Stimulated activated naive CD8-positive, alpha-beta T cell treated with anti-CD3 and anti-CD28 coated beads, Interleukin-15, Interleukin-2, amounts not matched to agents 100 ng/mL and 50 ng/mL, for 24 hours (primary cell): ENCODE results near the gene SLIT1.
"Not testable (repeated sequence)": the region's sequence is repeated elsewhere in the genome, so short reads cannot be mapped to it uniquely, and the experiment has no call there.

Source experiments
- H3K27ac Mint-ChIP-seq: one replicate; pipeline ENCODE4 v1.8.0; 2021; ENCODE audit warnings: mild to moderate bottlenecking, mixed read lengths
- H3K27me3 Mint-ChIP-seq: one replicate; pipeline ENCODE4 v1.8.0; 2021; ENCODE audit warnings: mixed read lengths
- H3K36me3 Mint-ChIP-seq: one replicate; pipeline ENCODE4 v1.8.0; 2021; ENCODE audit warnings: low read depth, mixed read lengths
- H3K4me1 Mint-ChIP-seq: one replicate; pipeline ENCODE4 v1.8.0; 2021; ENCODE audit warnings: low read depth, mixed read lengths
- H3K4me3 Mint-ChIP-seq: one replicate; pipeline ENCODE4 v1.8.0; 2021; ENCODE audit warnings: mild to moderate bottlenecking, mixed read lengths
- H3K9me3 Mint-ChIP-seq: one replicate; pipeline ENCODE4 v1.8.0; 2021; ENCODE audit warnings: mixed read lengths

The SLIT1 gene

GRCh38 chr10:97047083-97047736 is 138.5 kb downstream of the SLIT1 start:
- Mint-ChIP-seq H3K27ac (no peak overlapping the region), H3K36me3 (no peaks in the 10 kb centered on the region), H3K4me1 (peaks cover 3% of the 10 kb centered on the region), H3K27me3 (peaks cover 11% of the 10 kb centered on the region), H3K4me3 (no peak overlapping the region), H3K9me3 (no peaks in the 10 kb centered on the region)

- Mint-ChIP-seq H3K27ac (no peak overlapping the region), H3K9me3 (no peaks in the 10 kb centered on the region), H3K27me3 (peaks cover 14% of the 10 kb centered on the region), H3K36me3 (no peaks in the 10 kb centered on the region), H3K4me3 (no peak overlapping the region), H3K4me1 (peaks cover 3% of the 10 kb centered on the region)
These were observed 139.2 kb downstream of the SLIT1 start for GRCh38 chr10:97046456-97047082.

GRCh38 chr10:97043563-97043855 is 142.2 kb downstream of the SLIT1 start:
- Mint-ChIP-seq H3K36me3 (no peaks in the 10 kb centered on the region), H3K27ac (no peak overlapping the region), H3K4me1 (no peaks in the 10 kb centered on the region), H3K9me3 (no peaks in the 10 kb centered on the region), H3K27me3 (peaks cover 3% of the 10 kb centered on the region), H3K4me3 (no peak overlapping the region)

GRCh38 chr10:97042716-97043562 is 142.8 kb downstream of the SLIT1 start:
- no peak overlapping the region for H3K4me3 Mint-ChIP-seq
- H3K4me1 Mint-ChIP-seq = peaks cover 3% of the 10 kb centered on the region
- no peaks in the 10 kb centered on the region for H3K9me3 Mint-ChIP-seq
- no peaks in the 10 kb centered on the region for H3K36me3 Mint-ChIP-seq
- H3K27ac Mint-ChIP-seq = no peak overlapping the region
- peaks cover 3% of the 10 kb centered on the region for H3K27me3 Mint-ChIP-seq

- Mint-ChIP-seq H3K27me3 (peaks cover 3% of the 10 kb centered on the region), H3K4me3 (no peak overlapping the region), H3K4me1 (peaks cover 5% of the 10 kb centered on the region), H3K27ac (no peak overlapping the region), H3K36me3 (no peaks in the 10 kb centered on the region), H3K9me3 (no peaks in the 10 kb centered on the region)
These were observed 143.7 kb downstream of the SLIT1 start for GRCh38 chr10:97042081-97042480.

GRCh38 chr10:97040706-97041105 is 145.1 kb downstream of the SLIT1 start:
- H3K9me3 Mint-ChIP-seq = no peaks in the 10 kb centered on the region
- peaks cover 7% of the 10 kb centered on the region for H3K27me3 Mint-ChIP-seq
- peaks cover 5% of the 10 kb centered on the region for H3K4me1 Mint-ChIP-seq
- H3K36me3 Mint-ChIP-seq = no peaks in the 10 kb centered on the region
- no peak overlapping the region for H3K27ac Mint-ChIP-seq
- H3K4me3 Mint-ChIP-seq = no peak overlapping the region

GRCh38 chr10:97040248-97040584 is 145.5 kb downstream of the SLIT1 start:
- Mint-ChIP-seq H3K4me1 (peaks cover 5% of the 10 kb centered on the region), H3K36me3 (no peaks in the 10 kb centered on the region), H3K9me3 (no peaks in the 10 kb centered on the region), H3K4me3 (no peak overlapping the region), H3K27ac (no peak overlapping the region), H3K27me3 (peaks cover 7% of the 10 kb centered on the region)

GRCh38 chr10:97039538-97040247 is 146.1 kb downstream of the SLIT1 start:
- H3K4me1 Mint-ChIP-seq = peaks cover 5% of the 10 kb centered on the region
- H3K9me3 Mint-ChIP-seq = no peaks in the 10 kb centered on the region
- no peak overlapping the region for H3K4me3 Mint-ChIP-seq
- H3K27me3 Mint-ChIP-seq = peaks cover 7% of the 10 kb centered on the region
- H3K36me3 Mint-ChIP-seq = no peaks in the 10 kb centered on the region
- no peak overlapping the region for H3K27ac Mint-ChIP-seq

- Mint-ChIP-seq H3K4me1 (peaks cover 5% of the 10 kb centered on the region), H3K27me3 (peaks cover 7% of the 10 kb centered on the region), H3K36me3 (no peaks in the 10 kb centered on the region), H3K9me3 (no peaks in the 10 kb centered on the region), H3K4me3 (no peak overlapping the region), H3K27ac (no peak overlapping the region)
These were observed 147.1 kb downstream of the SLIT1 start for GRCh38 chr10:97038688-97039087.

- H3K36me3 Mint-ChIP-seq = no peaks in the 10 kb centered on the region
- H3K4me1 Mint-ChIP-seq = peaks cover 5% of the 10 kb centered on the region
- H3K9me3 Mint-ChIP-seq = no peaks in the 10 kb centered on the region
- H3K27ac Mint-ChIP-seq = no peak overlapping the region
- peaks cover 7% of the 10 kb centered on the region for H3K27me3 Mint-ChIP-seq
- H3K4me3 Mint-ChIP-seq = peak overlapping the region; percentile 66
These were observed 148.1 kb downstream of the SLIT1 start for GRCh38 chr10:97037365-97038361.

- H3K27ac Mint-ChIP-seq = no peak overlapping the region
- no peaks in the 10 kb centered on the region for H3K36me3 Mint-ChIP-seq
- no peaks in the 10 kb centered on the region for H3K9me3 Mint-ChIP-seq
- peaks cover 4% of the 10 kb centered on the region for H3K27me3 Mint-ChIP-seq
- H3K4me3 Mint-ChIP-seq = no peak overlapping the region
- H3K4me1 Mint-ChIP-seq = peaks cover 5% of the 10 kb centered on the region
These were observed 150.6 kb downstream of the SLIT1 start for GRCh38 chr10:97034958-97035769.

GRCh38 chr10:97034301-97034700 is 151.5 kb downstream of the SLIT1 start:
- no peaks in the 10 kb centered on the region for H3K9me3 Mint-ChIP-seq
- peaks cover 5% of the 10 kb centered on the region for H3K4me1 Mint-ChIP-seq
- H3K27ac Mint-ChIP-seq = no peak overlapping the region
- peaks cover 4% of the 10 kb centered on the region for H3K27me3 Mint-ChIP-seq
- no peaks in the 10 kb centered on the region for H3K36me3 Mint-ChIP-seq
- no peak overlapping the region for H3K4me3 Mint-ChIP-seq

- H3K27me3 Mint-ChIP-seq, H3K4me3 Mint-ChIP-seq, H3K27ac Mint-ChIP-seq, H3K9me3 Mint-ChIP-seq, H3K4me1 Mint-ChIP-seq, H3K36me3 Mint-ChIP-seq: not testable (repeated sequence)
These were observed 151.9 kb downstream of the SLIT1 start for GRCh38 chr10:97033841-97034240.
